H1 (cell line): Measurements from ENCODE around the gene RETREG1. TPM values are rescaled to one million over a fixed set of nuclear protein-coding genes. Genes with fewer than 3 reads are reported as not detected.

Experiments used
- CTCF ChIA-PET: fragments of 300-600 bp; sonication (Branson Sonifier 250); formaldehyde crosslinking; loops from one replicate; lab custom pipeline; 2021; ENCODE audit not compliant: partially characterized antibody; lab: Charles Lee
- POLR2A ChIA-PET: fragments of 300-600 bp; sonication (Branson Sonifier 250); formaldehyde crosslinking; loops from one replicate; lab custom pipeline; 2021; ENCODE audit warnings: inconsistent platforms; ENCODE audit not compliant: partially characterized antibody; lab: Charles Lee
- DNase-seq, 2 experiments: peaks; one replicate each; pipeline versions ENCODE4 v3.0.0 to v3.0.0-alpha.2; 2010 to 2022; ENCODE audit warnings: low spot score in 2 of 2, low read depth in 1 of 2, mixed read lengths in 1 of 2
- FAIRE-seq: peaks from 2 replicates; lab custom pipeline; 2011; peaks lifted over from hg19 to GRCh38; lab: Jason Lieb, UNC
- H2AFZ ChIP-seq: 2 replicates; pipeline ENCODE4 v1.8.1; 2012; ENCODE audit warnings: low read length, inconsistent platforms
- H2AK5ac ChIP-seq: 2 replicates; pipeline ENCODE4 v1.6.1; 2013; ENCODE audit warnings: low read depth, low read length
- H2BK120ac ChIP-seq: replicated peaks from 2 replicates; pipeline ENCODE3; 2013; ENCODE audit warnings: low read depth, low read length, inconsistent platforms
- H2BK12ac ChIP-seq: 2 replicates; pipeline ENCODE4 v1.6.1; 2013; ENCODE audit warnings: low read depth, low read length
- H2BK15ac ChIP-seq: 2 replicates; pipeline ENCODE4 v1.6.1; 2013; ENCODE audit warnings: low read length
- H2BK20ac ChIP-seq: 2 replicates; pipeline ENCODE4 v1.6.1; 2013; ENCODE audit warnings: low read length
- H2BK5ac ChIP-seq: 2 replicates; pipeline ENCODE4 v1.6.1; 2013; ENCODE audit warnings: low read depth, low read length
- H3K14ac ChIP-seq: 2 replicates; pipeline ENCODE4 v1.6.1; 2013; ENCODE audit warnings: inconsistent platforms; ENCODE audit not compliant: insufficient read length
- H3K18ac ChIP-seq: 2 replicates; pipeline ENCODE4 v1.6.1; 2013; ENCODE audit warnings: low read length; ENCODE audit errors: extremely low read depth
- H3K23ac ChIP-seq: 2 replicates; pipeline ENCODE4 v1.6.1; 2013; ENCODE audit warnings: inconsistent platforms; ENCODE audit not compliant: insufficient read length
- H3K23me2 ChIP-seq: 2 replicates; pipeline ENCODE4 v1.6.1; 2013; ENCODE audit warnings: low read depth, low read length
- H3K27ac ChIP-seq: 2 replicates; pipeline ENCODE4 v1.6.1; 2011; ENCODE audit warnings: low read depth, low read length, inconsistent platforms
- H3K27me3 ChIP-seq, 4 experiments: replicated peaks in 1 of 4; 1 replicate in 1 of 4; 2 replicates in 3 of 4; pipeline versions ENCODE4 v1.6.1 to v1.8.1; 2011 to 2013; ENCODE audit warnings: low read length in 3 of 4, mild to moderate bottlenecking in 3 of 4, inconsistent platforms in 2 of 4, mixed read lengths in 2 of 4, moderate library complexity in 1 of 4; ENCODE audit not compliant: control insufficient read depth in 3 of 4, insufficient read depth in 3 of 4; ENCODE audit errors: extremely low read depth in 1 of 4
- H3K36me3 ChIP-seq, 4 experiments: 2 replicates each; pipeline versions ENCODE4 v1.6.1 to v1.8.1; 2011 to 2013; ENCODE audit warnings: mild to moderate bottlenecking in 4 of 4, low read length in 3 of 4, moderate library complexity in 2 of 4, control low read depth in 1 of 4, inconsistent platforms in 1 of 4; ENCODE audit not compliant: insufficient read depth in 4 of 4, control insufficient read depth in 2 of 4
- H3K4ac ChIP-seq: replicated peaks from 2 replicates; pipeline ENCODE3; 2013; ENCODE audit warnings: low read length, low read depth, mixed read lengths, inconsistent platforms; ENCODE audit not compliant: insufficient read length
- H3K4me1 ChIP-seq, 4 experiments: replicated peaks in 1 of 4; 1 replicate in 1 of 4; 2 replicates in 3 of 4; pipeline versions ENCODE4 v1.6.1 to v1.8.1; 2011 to 2013; ENCODE audit warnings: low read length in 3 of 4, inconsistent platforms in 2 of 4, mixed read lengths in 1 of 4; ENCODE audit not compliant: insufficient read depth in 4 of 4, control insufficient read depth in 3 of 4
- H3K4me2 ChIP-seq, 2 experiments: 2 replicates each; pipeline versions ENCODE4 v1.6.1 to v1.8.1; 2011 to 2013; ENCODE audit warnings: low read depth in 2 of 2, low read length in 2 of 2, control low read depth in 1 of 2, inconsistent platforms in 1 of 2, mild to moderate bottlenecking in 1 of 2; ENCODE audit not compliant: insufficient read depth in 1 of 2
- H3K4me3 ChIP-seq, 4 experiments: fragments of 200-600, 300-600 bp in 1 of 4; sonication (generic), shearing (Covaris generic), sonication (Bioruptor Twin) in 1 of 4; 2 replicates each; pipeline versions ENCODE4 v1.5.1 to v1.8.1; 2011 to 2016; ENCODE audit warnings: low read length in 4 of 4, low read depth in 3 of 4, control low read depth in 2 of 4, inconsistent platforms in 2 of 4, mild to moderate bottlenecking in 2 of 4, mixed read lengths in 1 of 4, moderate library complexity in 1 of 4; ENCODE audit not compliant: insufficient read depth in 2 of 4; ENCODE audit errors: extremely low read depth in 1 of 4
- H3K56ac ChIP-seq: replicated peaks from 2 replicates; pipeline ENCODE3; 2013; ENCODE audit warnings: low read depth, mild to moderate bottlenecking, mixed read lengths, low read length, inconsistent platforms; ENCODE audit not compliant: insufficient read length
- H3K79me1 ChIP-seq: 2 replicates; pipeline ENCODE4 v1.6.1; 2013; ENCODE audit warnings: low read depth, low read length, control low read depth
- H3K79me2 ChIP-seq, 2 experiments: 2 replicates each; pipeline versions ENCODE4 v1.6.1 to v1.8.1; 2012 to 2013; ENCODE audit warnings: low read length in 2 of 2, mild to moderate bottlenecking in 2 of 2, inconsistent platforms in 1 of 2; ENCODE audit not compliant: insufficient read depth in 2 of 2, control insufficient read depth in 1 of 2
- H3K9ac ChIP-seq, 4 experiments: replicated peaks in 1 of 4; 1 replicate in 1 of 4; 2 replicates in 3 of 4; pipeline versions ENCODE4 v1.6.1 to v1.8.1; 2011 to 2013; ENCODE audit warnings: low read depth in 3 of 4, low read length in 3 of 4, control low read depth in 2 of 4, mild to moderate bottlenecking in 2 of 4, moderate library complexity in 2 of 4, inconsistent platforms in 1 of 4; ENCODE audit errors: extremely low read depth in 1 of 4
- H3K9me3 ChIP-seq, 2 experiments: 2 replicates each; pipeline versions ENCODE4 v1.6.1 to v1.8.1; 2012 to 2013; ENCODE audit warnings: mild to moderate bottlenecking in 2 of 2, moderate library complexity in 2 of 2, control low read depth in 1 of 2, inconsistent platforms in 1 of 2, low read depth in 1 of 2, low read length in 1 of 2, mixed read lengths in 1 of 2; ENCODE audit not compliant: insufficient read depth in 2 of 2
- H4K20me1 ChIP-seq, 2 experiments: replicated peaks in 1 of 2; 2 replicates each; pipeline versions ENCODE3 to v1.8.1; 2011 to 2013; ENCODE audit warnings: inconsistent platforms in 2 of 2, low read length in 2 of 2, mild to moderate bottlenecking in 1 of 2; ENCODE audit not compliant: insufficient read depth in 2 of 2, control insufficient read depth in 1 of 2
- H4K5ac ChIP-seq: 2 replicates; pipeline ENCODE4 v1.6.1; 2013; ENCODE audit warnings: low read length, low read depth, mixed read lengths, inconsistent platforms; ENCODE audit not compliant: insufficient read length
- H4K8ac ChIP-seq: 2 replicates; pipeline ENCODE4 v1.8.0; 2013; ENCODE audit warnings: mild to moderate bottlenecking, moderate library complexity, low read length, inconsistent platforms; ENCODE audit not compliant: insufficient read depth; ENCODE audit errors: extremely low read depth
- H4K91ac ChIP-seq: replicated peaks from 2 replicates; pipeline ENCODE3; 2013; ENCODE audit warnings: low read length, mixed read lengths, inconsistent platforms; ENCODE audit not compliant: insufficient read length
- BCL11A ChIP-seq, 2 experiments: IDR thresholded peaks; one replicate each; pipeline ENCODE4 v1.6.1; 2011; ENCODE audit warnings: low read depth in 2 of 2, low read length in 2 of 2, mild to moderate bottlenecking in 2 of 2
- EGR1 ChIP-seq: IDR thresholded peaks from 2 replicates; pipeline ENCODE4 v1.6.1; 2011; ENCODE audit warnings: low read depth, low read length, borderline replicate concordance
- PHF8 ChIP-seq: fragments of 200-600 bp; sonication (generic); conservative IDR thresholded peaks from 2 replicates; pipeline ENCODE4 v1.7.1; 2012; ENCODE audit warnings: low read depth, mild to moderate bottlenecking, inconsistent platforms, low read length, moderate library complexity
- RXRA ChIP-seq: IDR thresholded peaks from 2 replicates; pipeline ENCODE4 v1.6.1; 2011; ENCODE audit warnings: low read depth, mild to moderate bottlenecking, low read length, moderate library complexity; ENCODE audit not compliant: insufficient read depth
- WGBS, 2 experiments: shearing (Covaris generic) in 1 of 2; methylation state at CpG; one replicate each; pipeline versions ENCODE4 v1.1.6 to v1.1.7; 2013 to 2015; ENCODE audit warnings: low lambda C conversion rate in 2 of 2, mixed read lengths in 2 of 2, inconsistent platforms in 1 of 2, low coverage in 1 of 2, missing lambda C conversion rate in 1 of 2; ENCODE audit not compliant: insufficient replicate concordance in 2 of 2, insufficient coverage in 1 of 2, insufficient read length in 1 of 2; ENCODE audit errors: extremely low coverage in 1 of 2, missing lambda C conversion rate in 1 of 2; 5-methylcytosine and 5-hydroxymethylcytosine counted together
- polyA plus RNA-seq, 7 experiments: library from polyadenylated mRNA; depleted of rRNA in 3 of 7; stranded (reverse) in 5 of 7; unstranded in 2 of 7; fragments of >200 nt in 5 of 7; fragments of 200-250 nt in 2 of 7; gene quantifications; 1 replicate in 5 of 7; 2 replicates in 1 of 7; 4 replicates in 1 of 7; pipeline versions ENCODE4 v1.2.1 to v1.2.3, GENCODE V29; 2011 to 2013; ENCODE audit warnings: missing spikeins in 2 of 7, mixed read lengths in 2 of 7
- total RNA-seq: library from RNA; stranded (reverse); fragmentation: NEBNext Ultra II Directional; extraction: Animal tissue kit (Norgen Biotek cat#: 25700); gene quantifications from 2 replicates; pipeline ENCODE4 v1.2.1, GENCODE V29; 2021

Gene RETREG1
- total and polyA plus RNA-seq, 2 of the 8 experiments (the other 6 are each of a cell fraction or from before 2014, with no cell fraction given): 0.62 to 1.9 TPM

DNA sequence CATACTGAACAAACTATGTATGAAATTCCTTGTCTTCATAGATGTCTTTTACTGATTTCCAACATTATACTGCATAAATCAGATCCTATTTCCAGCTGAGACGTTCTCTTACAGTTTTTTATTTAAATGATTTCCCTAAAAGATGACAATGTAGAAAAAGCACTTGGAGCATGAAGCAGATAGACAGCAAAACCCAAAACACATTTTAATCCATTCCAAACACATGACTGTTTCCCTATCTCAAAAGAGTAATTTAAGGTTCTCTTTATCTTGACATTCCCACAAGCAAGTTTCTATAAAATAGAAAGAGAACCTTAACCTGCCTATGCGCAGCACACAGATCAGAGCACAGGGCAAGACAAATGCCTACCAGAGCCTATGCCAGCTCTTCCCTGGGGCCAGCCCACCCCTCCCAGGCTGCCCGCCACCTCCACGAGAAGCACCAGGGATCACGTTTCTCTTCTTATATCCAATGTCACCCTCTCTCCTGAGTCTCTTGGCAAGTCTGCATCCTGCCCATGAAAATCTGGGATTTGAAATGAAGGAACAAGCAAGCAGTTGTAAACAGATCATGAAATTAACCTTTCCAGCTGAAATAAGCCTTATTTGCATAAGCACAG lies 52.4 kb downstream of the RETREG1 start:
- Histone ChIP-seq H3K56ac (no peak overlapping the region), H3K23me2 (no peaks in the 10 kb centered on the region), H2AFZ (no peak overlapping the region), H3K4me1 (peaks cover 0 to 2% (median 0%) of the 10 kb centered on the region in 4 experiments; a peak in 1 of 7 replicates), H3K4me3 (no peak overlapping the region), H3K9ac (no peak overlapping the region), H3K4ac (no peak overlapping the region), H3K27me3 (no peaks in the 10 kb centered on the region), H3K23ac (no peak overlapping the region), H2BK15ac (no peak overlapping the region), H3K18ac (no peak overlapping the region), H4K91ac (no peak overlapping the region), H3K4me2 (no peak overlapping the region), H3K14ac (no peak overlapping the region), H3K79me2 (no peaks in the 10 kb centered on the region), H4K8ac (no peak overlapping the region), H4K5ac (no peak overlapping the region), H2BK20ac (no peak overlapping the region), H3K79me1 (no peaks in the 10 kb centered on the region), H2BK12ac (no peak overlapping the region)
- FAIRE-seq (no peak), DNase-seq (no peak)
- WGBS, 2 experiments: 80% methylated on average over 5 of the region's 5 CpGs; no CpG with 5 or more reads in 1 of the 2 experiments
- POLR2A ChIA-PET: no interaction called here
- TF ChIP-seq RXRA: no peak
- TF ChIP-seq EGR1: no peak
- no peak for TF ChIP-seq BCL11A (IDR thresholded peaks at IDR 0.05; ENCODE audit: low read depth in 2 of 2, low read length in 2 of 2)
- no peak for TF ChIP-seq PHF8
- TF ChIP-seq, all 59 proteins: peak for 0
- H2AK5ac ChIP-seq: no peak overlapping the region
- no peaks in the 10 kb centered on the region for H4K20me1 ChIP-seq
- H3K27ac ChIP-seq: no peak overlapping the region
- H2BK120ac ChIP-seq: no peak overlapping the region
- H3K36me3 ChIP-seq: no peaks in the 10 kb centered on the region
- H2BK5ac ChIP-seq: no peak overlapping the region
- no peaks in the 10 kb centered on the region for H3K9me3 ChIP-seq
- CTCF ChIA-PET: interaction anchor here (6.0 kb wide), 1 partner anchor 13 kb away, joined by 40 read pairs; no protein-coding TSS in a partner anchor
